B cell (primary cell): ENCODE results near the gene LMNTD2.

Source experiments
- EZH2 ChIP-seq: IDR thresholded peaks from 2 replicates; pipeline ENCODE4 v1.6.1; 2012; ENCODE audit warnings: borderline replicate concordance, low read depth, mild to moderate bottlenecking, moderate library complexity, low read length; ENCODE audit not compliant: insufficient read depth, poor library complexity, severe bottlenecking
- TF ChIP-seq, protein P1 (sequence below): fragments of 200-600 bp; IDR thresholded peaks from one replicate; pipeline ENCODE4 v1.8.0; 2022; ENCODE audit warnings: antibody characterized with exemption, mild to moderate bottlenecking

DNA sequence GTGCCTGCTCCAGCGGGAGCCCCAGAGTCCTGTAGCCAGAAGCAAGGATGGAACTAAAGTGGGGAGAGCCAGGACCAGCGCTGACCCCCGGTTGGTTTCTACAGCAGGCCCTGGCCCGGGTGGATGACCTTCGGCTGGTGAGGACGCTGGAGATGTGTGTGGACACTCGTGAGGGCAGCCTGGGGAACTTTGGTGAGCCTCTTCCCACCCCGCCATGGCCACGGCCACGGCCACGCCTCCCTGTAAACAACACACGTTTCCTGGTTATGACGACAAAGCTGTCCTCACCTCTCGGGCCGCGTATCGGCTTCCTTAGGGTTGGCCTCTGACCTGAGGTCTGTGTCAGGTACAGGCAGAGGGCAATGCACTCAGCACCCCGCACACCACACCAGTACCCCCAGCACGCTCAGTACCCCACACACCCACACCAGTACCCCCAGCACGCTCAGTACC is 19.1 kb downstream of the LMNTD2 start:
- TF ChIP-seq, protein P1, sequence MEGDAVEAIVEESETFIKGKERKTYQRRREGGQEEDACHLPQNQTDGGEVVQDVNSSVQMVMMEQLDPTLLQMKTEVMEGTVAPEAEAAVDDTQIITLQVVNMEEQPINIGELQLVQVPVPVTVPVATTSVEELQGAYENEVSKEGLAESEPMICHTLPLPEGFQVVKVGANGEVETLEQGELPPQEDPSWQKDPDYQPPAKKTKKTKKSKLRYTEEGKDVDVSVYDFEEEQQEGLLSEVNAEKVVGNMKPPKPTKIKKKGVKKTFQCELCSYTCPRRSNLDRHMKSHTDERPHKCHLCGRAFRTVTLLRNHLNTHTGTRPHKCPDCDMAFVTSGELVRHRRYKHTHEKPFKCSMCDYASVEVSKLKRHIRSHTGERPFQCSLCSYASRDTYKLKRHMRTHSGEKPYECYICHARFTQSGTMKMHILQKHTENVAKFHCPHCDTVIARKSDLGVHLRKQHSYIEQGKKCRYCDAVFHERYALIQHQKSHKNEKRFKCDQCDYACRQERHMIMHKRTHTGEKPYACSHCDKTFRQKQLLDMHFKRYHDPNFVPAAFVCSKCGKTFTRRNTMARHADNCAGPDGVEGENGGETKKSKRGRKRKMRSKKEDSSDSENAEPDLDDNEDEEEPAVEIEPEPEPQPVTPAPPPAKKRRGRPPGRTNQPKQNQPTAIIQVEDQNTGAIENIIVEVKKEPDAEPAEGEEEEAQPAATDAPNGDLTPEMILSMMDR, result no peak
- no peak for TF ChIP-seq EZH2
